GM12872 (cell line): ENCODE results near the gene EFCC1.
A peak's percentile ranks its signal among the peaks of the same experiment; 100 is the strongest.

Experiments used
- TF ChIP-seq, protein P1 (sequence below): IDR thresholded peaks from 3 replicates; pipeline ENCODE4 v1.5.1; 2011; ENCODE audit warnings: low read depth, mild to moderate bottlenecking, low read length, moderate library complexity; ENCODE audit not compliant: insufficient read depth

EFCC1 gene

DNA sequence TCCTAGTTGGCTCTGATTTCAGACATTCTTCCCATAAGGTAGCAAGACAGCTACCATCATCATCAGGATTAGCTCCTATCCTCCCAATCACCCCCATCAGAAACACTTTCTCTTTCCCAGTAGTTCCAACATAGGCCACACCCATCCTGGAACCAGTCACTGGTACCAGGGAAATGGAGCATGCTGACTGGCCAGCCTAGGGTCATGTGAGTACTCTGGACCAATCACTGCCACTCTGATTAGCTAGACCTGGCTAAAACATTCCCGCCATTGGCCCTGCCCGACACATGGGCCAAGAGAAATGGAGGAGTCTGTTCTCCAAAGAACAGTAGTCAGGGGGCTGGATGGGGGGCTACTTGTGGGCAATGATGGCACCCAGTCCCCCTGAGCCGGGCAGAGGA, 12.4 kb downstream of the EFCC1 start:
- TF ChIP-seq, protein P1, sequence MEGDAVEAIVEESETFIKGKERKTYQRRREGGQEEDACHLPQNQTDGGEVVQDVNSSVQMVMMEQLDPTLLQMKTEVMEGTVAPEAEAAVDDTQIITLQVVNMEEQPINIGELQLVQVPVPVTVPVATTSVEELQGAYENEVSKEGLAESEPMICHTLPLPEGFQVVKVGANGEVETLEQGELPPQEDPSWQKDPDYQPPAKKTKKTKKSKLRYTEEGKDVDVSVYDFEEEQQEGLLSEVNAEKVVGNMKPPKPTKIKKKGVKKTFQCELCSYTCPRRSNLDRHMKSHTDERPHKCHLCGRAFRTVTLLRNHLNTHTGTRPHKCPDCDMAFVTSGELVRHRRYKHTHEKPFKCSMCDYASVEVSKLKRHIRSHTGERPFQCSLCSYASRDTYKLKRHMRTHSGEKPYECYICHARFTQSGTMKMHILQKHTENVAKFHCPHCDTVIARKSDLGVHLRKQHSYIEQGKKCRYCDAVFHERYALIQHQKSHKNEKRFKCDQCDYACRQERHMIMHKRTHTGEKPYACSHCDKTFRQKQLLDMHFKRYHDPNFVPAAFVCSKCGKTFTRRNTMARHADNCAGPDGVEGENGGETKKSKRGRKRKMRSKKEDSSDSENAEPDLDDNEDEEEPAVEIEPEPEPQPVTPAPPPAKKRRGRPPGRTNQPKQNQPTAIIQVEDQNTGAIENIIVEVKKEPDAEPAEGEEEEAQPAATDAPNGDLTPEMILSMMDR = no peak

DNA sequence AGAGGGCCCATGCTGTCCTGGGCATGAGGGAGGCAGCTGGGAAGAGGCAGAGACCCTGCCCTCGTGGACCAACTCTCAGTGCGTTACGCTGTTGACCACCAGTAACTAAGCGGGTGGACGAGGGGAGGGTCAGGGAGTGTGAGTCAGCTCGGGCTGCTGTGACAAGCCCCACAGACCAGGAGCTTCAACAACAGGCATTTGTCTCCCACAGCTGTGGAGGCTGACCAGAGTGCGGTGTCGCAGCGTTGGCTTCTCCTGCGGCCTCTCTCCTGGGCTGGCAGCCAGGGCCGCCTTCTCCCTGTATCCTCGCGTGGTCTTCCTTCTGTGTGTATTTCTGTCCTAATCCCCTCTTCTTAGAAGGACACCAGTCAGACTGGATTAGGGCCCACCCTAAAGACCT, 13.0 kb downstream of the EFCC1 start:
- TF ChIP-seq, protein P1 = no peak

DNA sequence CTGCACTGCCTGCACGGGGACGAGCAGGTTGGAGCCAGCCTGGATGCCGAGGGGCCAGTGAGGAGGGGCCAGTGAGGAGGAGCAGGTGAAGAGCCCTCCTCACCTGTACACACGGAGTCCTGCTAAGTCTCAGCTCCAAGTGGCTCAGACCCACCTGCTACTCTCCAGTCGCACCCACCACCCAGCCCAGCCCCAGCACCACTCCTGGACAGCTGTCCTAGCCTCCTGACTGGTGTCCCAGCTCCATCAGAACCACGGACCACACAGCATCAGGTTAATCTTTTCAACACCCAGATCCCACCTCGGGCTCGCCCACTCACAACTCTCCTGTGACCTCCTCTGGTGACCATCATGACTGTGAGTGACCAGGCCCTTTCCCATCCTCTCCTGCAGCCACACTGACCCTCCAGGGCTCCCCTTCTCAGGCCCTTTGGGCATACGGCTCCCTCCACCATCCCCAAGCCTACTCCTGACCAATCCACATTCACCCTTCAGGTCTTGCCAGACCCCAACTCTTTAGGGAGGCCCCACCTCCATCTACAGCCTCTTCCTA, 13.8 kb downstream of the EFCC1 start:
- TF ChIP-seq, protein P1 = no peak

DNA sequence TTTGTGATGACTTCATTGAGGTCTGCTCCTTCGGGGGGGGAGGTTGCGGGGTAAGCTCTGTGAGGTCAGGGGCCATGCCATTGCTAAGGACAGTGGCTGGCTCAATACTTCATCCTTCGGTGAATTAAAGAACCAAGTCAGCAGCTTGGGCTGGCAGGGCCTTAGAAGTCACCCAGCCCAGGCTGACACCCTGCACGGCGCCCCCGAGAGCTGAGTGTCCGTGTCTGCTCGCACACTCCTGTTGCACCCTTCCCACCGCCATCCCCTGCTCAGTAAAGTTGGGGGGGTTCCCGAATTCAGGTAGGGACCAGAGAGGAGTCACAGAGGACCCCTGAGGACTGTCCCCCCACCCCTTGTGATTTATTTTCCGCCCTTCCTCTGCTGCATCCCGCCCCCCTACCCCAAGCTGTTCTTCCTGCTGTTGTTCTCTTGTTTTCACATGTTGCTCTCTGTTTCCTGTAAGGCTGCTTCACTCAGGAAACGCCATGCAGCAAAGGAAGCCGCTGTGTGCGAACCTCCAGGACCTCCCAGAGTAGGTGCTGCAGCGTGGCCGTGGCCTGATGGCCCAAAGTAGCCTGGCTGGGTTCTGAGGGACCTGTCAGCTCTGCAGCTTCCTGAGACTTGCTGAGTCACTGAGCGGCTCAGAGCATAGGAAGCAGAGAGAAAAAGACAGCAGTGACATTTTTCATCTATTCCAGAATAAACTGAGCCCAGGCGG, 14.4 kb downstream of the EFCC1 start:
- TF ChIP-seq, protein P1 = no peak

DNA sequence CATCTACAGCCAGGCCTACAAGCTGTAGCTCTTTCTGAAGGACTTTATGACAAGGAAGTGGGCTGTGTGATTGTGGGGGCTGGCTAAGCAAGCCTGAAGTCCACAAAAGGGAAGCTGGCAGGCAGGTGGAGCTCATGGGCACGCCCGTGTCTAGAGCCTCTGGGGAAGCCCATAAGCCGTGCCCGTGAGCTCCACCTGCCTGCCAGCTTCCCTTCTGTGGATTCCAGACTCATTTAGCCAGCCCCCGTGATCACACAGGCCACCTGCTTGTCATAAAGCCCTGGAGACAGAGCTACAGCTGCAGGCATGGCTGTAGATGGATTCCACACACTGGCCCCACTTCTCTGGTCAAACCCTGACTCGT, 15.2 kb downstream of the EFCC1 start:
- TF ChIP-seq, protein P1 = peak; percentile 26; the same call in 1 of the 3 replicates

DNA sequence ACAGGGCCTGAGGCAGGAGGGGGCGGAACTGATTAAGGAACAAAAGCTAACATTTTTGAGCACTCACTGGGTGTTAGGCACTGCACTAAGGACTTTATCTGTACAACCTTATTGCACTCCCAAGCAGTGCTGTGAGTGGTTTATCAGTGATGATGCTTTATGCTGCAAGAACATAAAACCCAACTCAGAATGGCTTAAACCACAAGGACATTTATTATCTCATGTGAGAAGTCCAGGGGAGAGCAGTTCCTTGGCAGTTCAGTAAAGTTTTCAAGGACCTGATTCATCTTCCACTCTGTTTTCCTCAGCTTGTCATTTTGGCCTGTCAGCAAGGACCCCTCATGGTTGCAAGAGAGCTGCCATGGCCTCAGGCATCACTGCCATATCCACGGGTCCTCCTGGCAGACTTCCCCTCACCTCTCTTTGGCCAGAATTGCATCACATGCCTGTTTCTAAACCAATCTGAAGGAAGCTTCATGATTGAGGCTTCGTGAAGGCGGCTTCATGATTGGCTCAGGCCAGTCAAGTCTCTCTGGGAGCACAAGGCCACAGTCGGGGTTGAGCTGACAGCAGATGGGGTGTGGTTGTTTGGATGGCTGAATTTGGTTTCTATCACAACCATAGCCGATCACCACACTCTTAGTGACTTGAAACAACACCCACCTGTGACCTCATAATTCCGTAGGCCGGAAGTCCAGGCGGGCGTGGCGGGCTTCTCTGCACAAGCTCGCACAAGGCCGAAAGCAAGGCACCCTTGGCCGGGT, 15.8 kb downstream of the EFCC1 start:
- TF ChIP-seq, protein P1 = no peak

DNA sequence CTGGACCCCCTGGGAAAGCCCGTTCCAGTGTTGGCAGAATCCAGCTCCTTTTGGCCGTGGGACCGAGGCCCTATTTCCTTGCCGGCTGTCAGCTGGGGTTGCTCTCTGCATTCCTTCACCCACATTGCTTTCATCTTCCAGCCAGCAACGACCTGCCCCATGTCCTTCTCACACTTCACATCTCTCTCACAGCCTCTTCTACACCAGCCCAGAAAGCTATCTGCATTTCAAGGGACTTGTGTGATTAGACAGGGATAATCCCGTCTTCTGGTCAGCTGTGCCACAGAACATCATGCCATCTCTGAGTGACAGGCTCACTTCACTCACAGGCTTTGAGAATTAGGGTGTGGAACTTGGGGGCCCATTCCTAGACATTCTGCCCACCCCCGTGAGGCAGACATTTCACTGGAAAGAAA, 16.4 kb downstream of the EFCC1 start:
- TF ChIP-seq, protein P1 = no peak
